Measurements from ENCODE around the gene SIM2. TPM values are rescaled to one million over a fixed set of nuclear protein-coding genes. Genes with fewer than 3 reads are reported as not detected.

Gene SIM2
- total and polyA plus RNA-seq, 2 donors (not counting 1 experiment from before 2014, with no cell fraction given): not detected

DNA sequence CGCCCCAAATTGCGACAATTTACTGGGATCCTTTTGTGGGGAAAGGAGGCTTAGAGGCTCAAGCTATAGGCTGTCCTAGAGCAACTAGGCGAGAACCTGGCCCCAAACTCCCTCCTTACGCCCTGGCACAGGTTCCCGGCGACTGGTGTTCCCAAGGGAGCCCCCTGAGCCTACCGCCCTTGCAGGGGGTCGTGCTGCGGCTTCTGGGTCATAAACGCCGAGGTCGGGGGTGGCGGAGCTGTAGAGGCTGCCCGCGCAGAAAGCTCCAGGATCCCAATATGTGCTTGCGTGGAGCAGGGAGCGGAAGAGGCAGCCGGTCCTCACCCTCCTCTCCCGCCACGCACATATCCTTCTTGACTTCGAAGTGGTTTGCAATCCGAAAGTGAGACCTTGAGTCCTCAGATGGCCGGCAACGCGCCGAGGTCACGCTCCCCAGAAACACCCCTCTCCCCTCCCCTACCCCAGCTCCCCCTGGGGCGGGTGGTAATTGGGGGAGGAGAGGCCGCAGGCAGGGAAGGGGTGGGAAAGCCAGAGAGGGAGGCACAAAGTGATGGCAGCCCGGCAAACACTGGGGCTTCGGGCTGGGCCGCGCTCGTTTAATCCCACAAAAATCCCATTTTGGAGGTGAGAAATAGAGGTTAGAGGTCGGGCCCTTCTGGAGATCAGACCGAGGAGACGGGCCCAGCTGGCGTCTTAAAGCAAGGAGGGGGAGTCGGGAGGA, 6.2 kb downstream of the SIM2 start:
- H3K9ac ChIP-seq (ENCODE audit: low read length): no peak overlapping the region
- H3K27me3 ChIP-seq (replicated peaks in 1 of 4; ENCODE audit: control extremely low read depth in 1 of 4, control insufficient read depth in 3 of 4, insufficient read depth in 4 of 4, low read length in 3 of 4): peaks cover 0 to 98% (median 56%) of the 10 kb centered on the region in 4 experiments
- no peak for ATAC-seq (ENCODE audit: low read depth)
- ChIA-PET POLR2A (no interaction called here), CTCF (no interaction called here)
- H3K27me3 Mint-ChIP-seq: peaks cover 70% of the 10 kb centered on the region
- no peak for DNase-seq
- H3K4me3 Mint-ChIP-seq: no peak overlapping the region
- H3K27ac ChIP-seq (ENCODE audit: low read length in 2 of 2): no peak overlapping the region
- 12% methylated on average over 31 of the region's 39 CpGs for WGBS (ENCODE audit: insufficient coverage)
- H3K36me3 ChIP-seq (replicated peaks in 1 of 2; ENCODE audit: control extremely low read depth in 1 of 2, control insufficient read depth in 1 of 2, extremely low read depth in 1 of 2, insufficient read depth in 2 of 2, low read length in 1 of 2): no peaks in the 10 kb centered on the region
- intact Hi-C loops (cut with micrococcal nuclease): no loop called here
- TF ChIP-seq EZH2 (IDR thresholded peaks at IDR 0.05; ENCODE audit: borderline replicate concordance, insufficient read depth, low read depth, low read length, poor library complexity, severe bottlenecking) (no peak), CTCF (IDR thresholded peaks at IDR 0.05) (no peak)
- no peaks in the 10 kb centered on the region for H3K9me3 Mint-ChIP-seq (ENCODE audit: insufficient read depth)
- no peak overlapping the region for H3K4me3 ChIP-seq (ENCODE audit: control extremely low read depth in 1 of 5, extremely low read depth in 1 of 5, insufficient read depth in 1 of 5, low read depth in 2 of 5, low read length in 4 of 5)
- H2AFZ ChIP-seq (ENCODE audit: insufficient read depth, low read depth, low read length, poor library complexity, severe bottlenecking): no peak overlapping the region
- peaks cover 17 to 33% of the 10 kb centered on the region in 2 donors for H3K4me1 ChIP-seq (ENCODE audit: control insufficient read depth in 2 of 2, insufficient read depth in 2 of 2, low read length in 2 of 2)
- H3K27ac Mint-ChIP-seq: no peak overlapping the region
- no peaks in the 10 kb centered on the region for H3K79me2 ChIP-seq (ENCODE audit: control insufficient read depth, insufficient read depth, low read length)
- peaks cover 0 to 15% (median 0%) of the 10 kb centered on the region in 3 donors for H3K9me3 ChIP-seq (ENCODE audit: control extremely low read depth in 1 of 3, control insufficient read depth in 2 of 3, insufficient read depth in 1 of 3, low read length in 2 of 3)
- H3K4me1 Mint-ChIP-seq: peaks cover 32% of the 10 kb centered on the region
- H3K4me2 ChIP-seq (replicated peaks; ENCODE audit: low read depth, low read length, poor library complexity, severe bottlenecking): peak overlapping the region; percentile 1
- H4K20me1 ChIP-seq (ENCODE audit: control insufficient read depth, insufficient read depth, low read length, poor library complexity, severe bottlenecking): no peaks in the 10 kb centered on the region

- TF ChIP-seq EZH2 (IDR thresholded peaks at IDR 0.05; ENCODE audit: borderline replicate concordance, insufficient read depth, low read depth, low read length, poor library complexity, severe bottlenecking): no peak
- TF ChIP-seq CTCF (IDR thresholded peaks at IDR 0.05): no peak
- Histone ChIP-seq H3K9ac (ENCODE audit: low read length) (no peak overlapping the region), H3K27ac (ENCODE audit: low read length in 2 of 2) (no peak overlapping the region), H4K20me1 (ENCODE audit: control insufficient read depth, insufficient read depth, low read length, poor library complexity, severe bottlenecking) (no peaks in the 10 kb centered on the region), H3K27me3 (replicated peaks in 1 of 4; ENCODE audit: control extremely low read depth in 1 of 4, control insufficient read depth in 3 of 4, insufficient read depth in 4 of 4, low read length in 3 of 4) (peaks cover 0 to 98% (median 52%) of the 10 kb centered on the region in 4 experiments), H3K4me1 (ENCODE audit: control insufficient read depth in 2 of 2, insufficient read depth in 2 of 2, low read length in 2 of 2) (peaks cover 11 to 26% of the 10 kb centered on the region in 2 donors), H3K9me3 (ENCODE audit: control extremely low read depth in 1 of 3, control insufficient read depth in 2 of 3, insufficient read depth in 1 of 3, low read length in 2 of 3) (peaks cover 0 to 10% (median 0%) of the 10 kb centered on the region in 3 donors), H3K36me3 (replicated peaks in 1 of 2; ENCODE audit: control extremely low read depth in 1 of 2, control insufficient read depth in 1 of 2, extremely low read depth in 1 of 2, insufficient read depth in 2 of 2, low read length in 1 of 2) (no peaks in the 10 kb centered on the region), H2AFZ (ENCODE audit: insufficient read depth, low read depth, low read length, poor library complexity, severe bottlenecking) (no peak overlapping the region), H3K4me2 (replicated peaks; ENCODE audit: low read depth, low read length, poor library complexity, severe bottlenecking) (no peak overlapping the region), H3K4me3 (ENCODE audit: control extremely low read depth in 1 of 5, extremely low read depth in 1 of 5, insufficient read depth in 1 of 5, low read depth in 2 of 5, low read length in 4 of 5) (no peak overlapping the region), H3K79me2 (ENCODE audit: control insufficient read depth, insufficient read depth, low read length) (no peaks in the 10 kb centered on the region)
- no peak overlapping the region for H3K27ac Mint-ChIP-seq
- peaks cover 25% of the 10 kb centered on the region for H3K4me1 Mint-ChIP-seq
- no peak for DNase-seq
- ChIA-PET POLR2A (no interaction called here), CTCF (no interaction called here)
- peaks cover 70% of the 10 kb centered on the region for H3K27me3 Mint-ChIP-seq
- no peak overlapping the region for H3K4me3 Mint-ChIP-seq
- H3K9me3 Mint-ChIP-seq (ENCODE audit: insufficient read depth): no peaks in the 10 kb centered on the region
- WGBS (ENCODE audit: insufficient coverage): 5% methylated on average over 17 of the region's 22 CpGs
- ATAC-seq (ENCODE audit: low read depth): no peak
- intact Hi-C loops (cut with micrococcal nuclease): no loop called here
Measured at GRCh38 chr21:36705679-36706481, 7.0 kb downstream of the SIM2 start.

Measured in B cell (primary cell).